ENCODE results near the gene AKR7A2.
A peak's percentile ranks its signal among the peaks of the same experiment; 100 is the strongest.
"Not testable (repeated sequence)": the region's sequence is repeated elsewhere in the genome, so short reads cannot be mapped to it uniquely, and the experiment has no call there.

Gene AKR7A2

DNA sequence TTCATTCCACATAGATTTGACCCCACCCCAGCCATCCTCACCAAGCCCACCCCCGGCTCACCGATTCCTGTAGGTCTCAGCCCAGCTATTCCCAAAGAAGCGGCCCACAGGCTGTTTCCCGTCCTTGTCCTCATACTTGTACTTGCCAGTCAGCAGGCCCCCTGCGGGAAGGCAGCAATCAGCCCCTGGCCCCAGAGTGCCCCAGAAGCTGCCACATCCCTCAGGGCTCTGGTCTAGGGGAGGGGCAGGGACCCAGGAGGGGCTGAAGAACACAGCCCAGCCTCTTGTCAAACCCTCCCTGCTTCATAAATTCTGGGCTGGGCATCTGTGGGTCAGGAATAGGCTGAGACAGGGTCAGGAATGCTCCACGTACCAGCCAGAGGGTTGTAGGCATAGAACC lies 5.0 kb downstream of the AKR7A2 start:
- no peak for DNase-seq (ENCODE audit: low spot score)

DNA sequence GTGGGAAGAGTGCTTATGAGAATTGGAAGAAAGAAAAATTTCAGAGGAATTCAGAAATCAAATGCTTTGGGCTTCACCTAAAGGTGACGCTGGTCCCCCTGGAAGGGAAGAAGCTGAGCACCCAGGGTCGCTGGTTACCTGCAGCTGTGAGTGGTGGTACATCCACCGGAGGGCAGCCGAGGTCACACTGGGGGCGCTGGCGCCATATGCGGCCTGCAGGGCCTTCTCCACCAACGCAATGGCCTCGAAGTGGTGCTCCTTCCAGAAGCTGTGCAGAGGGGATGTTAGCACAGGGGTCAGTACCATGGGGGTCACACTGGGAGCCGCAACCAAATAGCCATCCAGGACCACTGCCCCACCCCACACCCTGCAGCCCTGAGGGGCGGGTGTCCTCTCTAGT lies 6.1 kb downstream of the AKR7A2 start:
- no peak for DNase-seq (ENCODE audit: low spot score)

DNA sequence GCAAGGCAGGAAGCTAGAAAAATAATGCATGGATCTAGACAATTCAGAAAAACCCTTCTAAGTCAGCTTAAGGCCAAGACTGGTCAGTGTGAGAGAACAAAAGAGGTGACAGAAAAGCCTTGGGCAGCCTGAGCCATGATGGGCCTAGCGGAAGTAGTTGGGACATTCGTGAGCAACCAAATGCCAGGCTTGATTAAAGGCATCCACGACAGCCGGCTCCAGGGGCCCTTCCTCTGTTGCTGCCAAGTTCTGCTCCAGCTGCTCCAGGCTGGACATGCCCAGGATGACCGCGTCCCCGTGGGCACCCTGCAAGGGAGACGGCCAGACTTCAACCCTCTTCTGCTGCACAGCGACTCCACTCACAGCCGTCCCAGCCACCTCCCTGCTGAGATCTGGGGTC lies 7.9 kb downstream of the AKR7A2 start:
- not testable (repeated sequence) for DNase-seq (ENCODE audit: low spot score)

DNA sequence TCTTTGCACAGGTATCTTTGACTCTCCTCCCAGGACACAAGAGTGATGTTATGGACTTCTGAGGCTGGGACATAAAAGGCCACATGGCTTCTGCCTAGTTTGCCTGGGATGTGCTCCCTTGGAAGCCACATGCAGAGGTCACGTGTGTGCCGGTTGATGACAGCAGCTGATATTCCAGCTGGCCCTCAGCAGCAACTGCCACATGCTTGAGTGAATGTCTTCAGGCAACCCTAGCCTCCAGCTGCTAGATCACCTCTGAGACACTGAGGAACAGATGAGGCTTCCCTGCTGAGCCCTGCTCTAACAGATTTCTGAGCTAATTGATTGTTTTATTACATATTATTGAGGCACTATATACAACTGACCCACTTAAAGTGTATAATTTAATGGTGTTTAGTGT lies 11.7 kb downstream of the AKR7A2 start:
- DNase-seq (ENCODE audit: low spot score) = no peak

DNA sequence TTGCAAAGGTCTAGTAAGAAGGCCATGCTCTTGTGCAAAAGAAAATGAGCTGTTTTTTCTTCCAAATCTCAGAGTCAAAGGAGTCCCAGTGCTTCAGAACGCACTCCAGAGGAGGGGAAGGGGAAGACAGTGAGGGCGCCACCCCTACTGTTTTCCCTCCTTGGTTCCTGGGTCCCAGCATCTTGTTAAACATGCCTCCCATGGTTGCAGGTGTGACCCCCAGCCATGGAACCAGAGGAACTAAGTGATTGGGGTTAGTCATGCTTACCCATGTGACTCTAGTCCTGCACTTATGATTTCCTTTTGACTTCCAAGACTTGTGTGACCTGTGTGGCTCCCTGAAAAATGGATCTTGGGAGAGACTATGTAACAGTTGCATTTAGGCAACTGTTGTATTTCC lies 17.3 kb downstream of the AKR7A2 start:
- DNase-seq (ENCODE audit: low spot score) = no peak

DNA sequence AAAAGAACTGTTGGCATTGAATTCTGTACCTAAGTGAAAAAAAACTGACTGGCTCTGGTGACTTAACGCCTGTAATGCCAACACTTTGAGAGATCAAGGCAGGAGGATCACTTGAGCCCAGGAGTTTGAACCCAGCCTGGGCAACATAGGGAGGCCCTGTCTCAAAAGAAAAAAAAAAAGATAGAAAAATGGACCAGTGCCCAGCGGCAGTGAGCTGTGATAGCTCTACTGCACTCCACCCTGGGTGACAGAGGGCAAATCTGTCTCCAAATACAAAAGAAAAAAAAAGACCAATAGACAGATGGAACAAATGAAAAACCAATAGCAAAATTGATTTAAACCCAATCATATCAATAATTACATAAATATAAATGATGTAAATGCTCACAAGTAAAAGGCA lies 22.7 kb downstream of the AKR7A2 start:
- no peak for DNase-seq (ENCODE audit: low spot score)

DNA sequence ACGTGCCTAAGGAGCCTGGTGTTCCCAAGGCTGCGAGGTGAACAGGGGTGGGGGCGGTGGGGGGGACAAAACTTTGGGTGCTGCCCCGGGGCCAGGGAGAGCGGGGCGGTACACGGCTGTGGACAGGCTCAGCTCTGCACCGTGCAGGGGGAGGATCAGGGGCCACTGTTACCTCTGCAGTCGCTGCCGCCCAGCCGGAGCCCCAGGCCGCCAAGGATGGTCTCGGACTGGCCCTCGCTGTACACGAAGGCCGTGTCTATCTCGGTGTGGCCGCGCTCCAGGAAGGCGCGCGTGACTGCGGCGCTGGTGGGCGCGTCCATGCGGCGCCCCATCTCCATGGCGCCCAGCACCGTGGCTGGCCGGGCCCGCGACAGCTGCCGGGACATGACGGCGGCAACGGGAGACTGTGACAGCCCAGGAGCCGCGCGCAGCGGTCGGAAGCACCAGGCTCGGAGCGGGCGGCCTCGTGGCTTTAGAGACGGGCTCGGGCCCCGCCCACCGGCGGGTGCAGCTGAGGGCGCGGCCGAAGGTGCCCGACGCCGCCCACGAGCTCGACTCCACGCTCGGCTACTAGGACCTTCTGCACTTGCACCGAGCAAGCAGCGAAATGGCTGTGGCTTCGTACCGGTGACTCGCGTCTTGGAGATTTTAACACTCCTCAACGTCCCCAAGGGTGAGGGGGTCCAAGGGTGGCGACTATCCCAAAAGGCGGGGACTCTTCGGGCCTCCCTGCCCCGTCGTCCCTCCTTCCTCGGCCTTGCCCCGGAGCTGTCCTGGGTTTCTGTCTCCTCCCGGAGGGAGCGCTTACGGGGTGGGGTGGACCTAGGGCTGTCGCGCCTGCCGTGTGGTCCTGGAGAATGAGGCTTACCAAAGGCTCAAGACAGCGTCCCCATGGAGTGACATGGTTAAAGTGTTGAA lies 23.4 kb downstream of the AKR7A2 start, which contains the start of gene AKR7A3:
Gene AKR7A3 (minus strand): TSS at position 447 of the 918 bp plus-strand sequence. CDS start 61 bp downstream, at position 386.
- DNase-seq (ENCODE audit: low spot score) = not testable (repeated sequence)

DNA sequence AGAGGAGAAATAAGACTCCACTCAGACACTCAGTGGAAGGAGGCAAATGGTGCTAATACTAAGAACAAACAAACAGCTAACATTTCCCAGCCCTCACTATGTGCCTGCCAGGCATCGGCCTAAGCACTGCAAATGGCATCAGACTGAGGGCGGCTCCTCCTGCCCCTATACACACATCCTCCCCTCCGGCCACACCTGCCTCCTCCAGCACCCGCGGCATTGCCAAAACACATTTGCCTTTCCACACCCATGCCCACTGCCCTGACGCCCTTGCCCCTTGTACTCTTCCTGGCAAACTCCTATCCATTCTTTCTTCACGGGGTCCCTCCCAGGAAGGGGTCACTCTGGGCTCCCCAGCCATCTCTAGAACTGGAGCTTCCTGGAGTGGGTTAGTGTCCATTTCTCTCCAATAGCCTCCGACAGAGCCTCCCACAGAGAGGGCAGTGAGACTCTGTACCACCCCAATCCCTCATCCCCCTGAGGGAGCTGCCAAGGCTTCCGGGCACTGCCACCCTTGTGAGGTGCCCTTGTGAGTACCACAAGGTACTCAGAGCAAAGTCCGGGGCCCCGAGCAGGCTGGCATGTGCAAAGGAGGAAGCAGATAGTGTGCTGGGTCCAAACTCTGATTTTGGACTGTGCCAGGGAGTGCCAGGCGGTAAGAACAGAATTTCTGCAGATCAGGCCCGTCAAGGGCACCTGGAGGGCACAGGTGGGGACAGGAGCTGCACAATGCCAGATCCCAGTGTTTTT lies 24.3 kb downstream of the AKR7A2 start:
- DNase-seq (ENCODE audit: low spot score) = no peak

DNA sequence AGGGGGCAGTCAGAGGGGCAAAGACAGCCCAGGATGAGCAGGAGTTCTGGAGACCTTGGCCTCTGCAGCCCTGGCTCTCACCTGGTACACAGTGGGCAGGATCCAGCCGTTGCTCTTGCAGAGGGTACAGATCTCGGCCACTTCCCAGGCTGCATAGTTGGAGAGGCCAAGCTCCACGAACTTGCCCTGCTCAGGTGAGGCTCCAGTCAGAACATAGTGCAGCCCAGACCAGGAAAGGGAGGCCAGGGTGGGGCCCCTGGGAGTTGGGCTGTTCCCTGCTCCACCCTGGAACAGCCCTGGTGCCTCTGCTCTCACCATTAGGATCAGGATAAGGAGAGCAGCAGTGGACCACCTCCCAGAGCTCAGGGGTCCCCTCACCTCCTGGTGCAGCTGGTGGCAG lies 26.1 kb downstream of the AKR7A2 start:
- not testable (repeated sequence) for DNase-seq (ENCODE audit: low spot score)

DNA sequence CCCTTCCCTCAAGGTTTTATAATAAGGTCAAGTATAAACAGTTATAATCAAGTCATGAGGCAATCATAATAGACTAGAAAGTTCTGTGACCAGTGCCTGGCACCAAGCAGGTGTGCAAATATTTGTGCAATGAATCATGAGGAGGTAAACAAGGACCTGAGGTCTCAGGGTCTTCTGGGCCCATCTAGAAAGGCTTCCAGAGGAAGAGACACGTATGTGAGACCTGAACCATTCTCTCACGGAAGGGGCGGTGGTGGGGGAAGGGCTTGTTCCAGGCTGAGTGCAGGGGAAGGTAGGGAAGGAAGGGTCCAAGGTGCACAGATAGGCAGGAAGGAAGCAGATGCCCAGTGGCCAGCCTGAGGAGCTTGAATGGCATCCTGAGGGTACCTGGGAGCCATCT lies 26.6 kb downstream of the AKR7A2 start:
- not testable (repeated sequence) for DNase-seq (ENCODE audit: low spot score)

DNA sequence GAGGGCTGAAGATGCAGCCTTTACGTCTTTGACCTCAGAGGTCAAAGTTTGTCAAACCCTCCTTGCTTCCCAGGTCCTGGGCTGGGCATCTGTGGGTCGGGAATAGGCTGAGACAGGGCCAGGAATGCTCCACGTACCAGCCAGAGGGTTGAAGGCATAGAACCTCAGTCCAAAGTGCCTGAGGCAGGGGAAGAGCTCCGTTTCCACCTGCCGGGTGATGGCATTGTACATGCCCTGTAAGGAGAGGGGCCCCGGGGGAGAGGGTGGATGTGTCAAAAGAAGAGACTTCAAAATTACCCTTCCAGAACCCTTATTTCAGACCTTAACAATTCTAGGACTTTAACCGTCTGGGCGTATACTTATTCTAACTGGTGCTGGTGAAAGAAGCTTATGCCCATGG lies 27.1 kb downstream of the AKR7A2 start:
- no peak for DNase-seq (ENCODE audit: low spot score)

DNA sequence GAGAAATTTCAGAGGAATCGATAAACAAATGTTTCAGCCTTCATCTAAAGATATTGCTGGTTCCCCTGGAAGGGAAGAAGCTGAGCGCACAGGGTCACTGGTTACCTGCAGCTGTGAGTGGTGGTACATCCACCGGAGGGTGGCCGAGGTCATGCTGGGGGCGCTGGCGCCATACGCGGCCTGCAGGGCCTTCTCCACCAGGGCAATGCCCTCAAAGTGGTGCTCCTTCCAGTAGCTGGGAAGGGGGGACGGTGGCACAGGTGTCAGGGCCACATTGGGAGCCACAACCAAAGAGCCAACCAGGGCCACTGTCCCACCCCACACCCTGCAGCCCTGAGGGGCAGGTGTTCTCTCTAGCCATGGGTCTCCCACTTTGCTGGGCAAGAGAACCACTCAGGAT lies 28.1 kb downstream of the AKR7A2 start:
- DNase-seq (ENCODE audit: low spot score) = no peak

DNA sequence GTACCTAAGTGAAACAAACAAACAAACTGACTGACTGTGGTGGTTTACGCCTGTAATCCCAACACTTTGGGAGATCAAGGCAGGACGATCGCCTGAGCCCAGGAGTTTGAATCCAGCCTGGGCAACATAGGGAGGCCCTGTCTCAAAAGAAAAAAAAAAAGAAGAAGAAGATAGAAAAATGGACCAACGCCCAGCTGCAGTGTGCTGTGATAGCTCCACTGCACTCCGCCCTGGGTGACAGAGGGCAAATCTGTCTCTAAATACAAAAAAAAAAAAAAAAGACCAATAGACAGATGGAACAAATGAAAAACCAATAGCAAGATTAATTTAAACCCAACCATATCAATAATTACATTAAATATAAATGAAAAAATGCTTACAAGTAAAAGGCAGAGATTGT lies 37.3 kb downstream of the AKR7A2 start:
- DNase-seq (ENCODE audit: low spot score) = no peak

DNA sequence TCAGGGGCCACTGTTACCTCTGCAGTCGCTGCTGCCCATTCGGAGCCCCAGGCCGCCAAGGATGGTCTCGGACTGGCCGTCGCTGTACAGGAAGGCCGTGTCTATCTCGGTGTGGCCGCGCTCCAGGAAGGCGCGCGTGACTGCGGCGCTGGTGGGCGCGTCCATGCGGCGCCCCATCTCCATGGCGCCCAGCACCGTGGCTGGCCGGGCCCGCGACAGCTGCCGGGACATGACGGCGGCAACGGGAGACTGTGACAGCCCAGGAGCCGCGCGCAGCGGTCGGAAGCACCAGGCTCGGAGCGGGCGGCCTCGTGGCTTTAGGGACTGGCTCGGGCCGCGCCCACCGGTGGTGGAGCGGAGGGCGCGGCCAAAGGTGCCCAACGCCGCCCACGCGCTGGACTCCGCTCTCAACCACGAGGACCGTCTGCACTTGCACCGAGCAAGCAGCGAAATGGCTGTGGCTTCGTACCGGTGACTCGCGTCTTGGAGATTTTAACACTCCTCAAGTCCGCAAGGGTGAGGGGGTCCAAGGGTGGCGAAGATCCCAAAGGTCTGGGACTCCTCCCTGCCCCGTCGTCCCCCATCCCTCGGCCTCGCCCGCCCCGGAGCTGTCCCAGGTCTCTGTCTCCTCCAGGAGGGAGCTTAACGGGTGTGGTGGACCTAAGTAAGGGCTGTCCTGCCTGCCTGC lies 38.0 kb downstream of the AKR7A2 start:
- not testable (repeated sequence) for DNase-seq (ENCODE audit: low spot score)

DNA sequence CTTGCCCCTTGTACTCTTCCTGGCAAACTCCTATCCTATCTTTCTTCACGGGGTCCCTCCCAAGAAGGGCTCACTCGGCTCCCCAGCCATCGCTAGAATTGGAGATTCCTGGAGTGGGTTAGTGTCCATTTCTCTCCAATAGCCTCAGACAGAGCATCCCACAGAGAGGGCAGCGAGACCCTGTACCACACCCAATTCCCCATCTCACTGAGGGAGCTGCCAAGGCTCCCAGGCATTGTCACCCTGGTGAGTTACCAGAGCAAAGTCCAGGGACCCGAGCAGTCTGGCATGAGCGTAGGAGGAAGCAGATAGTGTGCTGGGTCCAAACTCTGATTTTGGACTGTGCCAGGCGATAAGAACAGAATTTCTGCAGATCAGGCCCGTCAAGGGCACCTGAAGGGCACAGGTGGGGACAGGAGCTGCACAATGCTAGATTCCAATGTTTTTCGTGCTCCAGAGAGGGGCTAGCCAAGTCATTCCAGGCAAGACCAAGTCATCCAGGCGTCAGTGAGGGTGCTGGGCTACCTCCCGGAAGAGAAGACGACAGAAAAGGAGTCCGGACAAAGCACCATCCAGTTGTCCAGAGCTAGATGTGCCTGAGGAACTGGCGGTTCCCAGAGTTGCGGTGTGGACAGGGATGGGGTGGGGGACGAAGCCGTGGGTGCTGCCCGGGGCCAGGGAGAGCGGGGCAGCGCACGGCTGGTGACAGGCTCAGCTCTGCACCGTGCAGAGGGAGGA lies 38.7 kb downstream of the AKR7A2 start:
- no peak for DNase-seq (ENCODE audit: low spot score)

DNA sequence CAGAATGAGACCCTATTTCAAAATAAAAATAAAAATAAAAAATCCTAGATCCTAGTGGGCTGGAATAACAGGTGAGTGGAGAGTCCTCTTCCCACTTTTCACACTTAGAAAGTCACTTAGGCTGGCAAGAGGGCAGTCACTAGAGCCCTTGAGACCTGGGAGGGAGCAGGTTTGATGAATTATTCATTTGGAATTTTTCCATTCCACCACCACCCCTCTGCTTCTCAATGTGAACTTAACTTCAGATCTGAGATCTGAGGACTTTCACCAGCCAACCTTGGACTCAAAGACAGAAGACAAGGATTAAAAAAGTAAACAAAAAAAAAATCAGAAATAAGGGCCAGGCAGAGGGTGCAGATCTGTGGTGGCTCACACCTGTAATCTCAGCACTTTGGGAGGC lies 39.9 kb downstream of the AKR7A2 start:
- no peak for DNase-seq (ENCODE audit: low spot score)

DNA sequence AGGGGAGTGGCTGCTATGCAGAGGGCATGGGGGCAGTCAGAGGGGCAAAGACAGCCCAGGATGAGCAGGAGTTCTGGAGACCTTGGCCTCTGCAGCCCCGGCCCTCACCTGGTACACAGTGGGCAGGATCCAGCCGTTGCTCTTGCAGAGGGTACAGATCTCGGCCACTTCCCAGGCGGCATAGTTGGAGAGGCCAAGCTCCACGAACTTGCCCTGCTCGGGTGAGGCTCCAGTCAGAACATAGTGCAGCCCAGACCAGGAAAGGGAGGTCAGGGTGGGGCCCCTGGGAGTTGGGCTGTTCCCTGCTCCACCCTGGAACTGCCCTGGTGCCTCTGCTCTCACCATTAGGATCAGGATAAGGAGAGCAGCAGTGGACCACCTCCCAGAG lies 41.6 kb downstream of the AKR7A2 start:
- not testable (repeated sequence) for DNase-seq (ENCODE audit: low spot score)

DNA sequence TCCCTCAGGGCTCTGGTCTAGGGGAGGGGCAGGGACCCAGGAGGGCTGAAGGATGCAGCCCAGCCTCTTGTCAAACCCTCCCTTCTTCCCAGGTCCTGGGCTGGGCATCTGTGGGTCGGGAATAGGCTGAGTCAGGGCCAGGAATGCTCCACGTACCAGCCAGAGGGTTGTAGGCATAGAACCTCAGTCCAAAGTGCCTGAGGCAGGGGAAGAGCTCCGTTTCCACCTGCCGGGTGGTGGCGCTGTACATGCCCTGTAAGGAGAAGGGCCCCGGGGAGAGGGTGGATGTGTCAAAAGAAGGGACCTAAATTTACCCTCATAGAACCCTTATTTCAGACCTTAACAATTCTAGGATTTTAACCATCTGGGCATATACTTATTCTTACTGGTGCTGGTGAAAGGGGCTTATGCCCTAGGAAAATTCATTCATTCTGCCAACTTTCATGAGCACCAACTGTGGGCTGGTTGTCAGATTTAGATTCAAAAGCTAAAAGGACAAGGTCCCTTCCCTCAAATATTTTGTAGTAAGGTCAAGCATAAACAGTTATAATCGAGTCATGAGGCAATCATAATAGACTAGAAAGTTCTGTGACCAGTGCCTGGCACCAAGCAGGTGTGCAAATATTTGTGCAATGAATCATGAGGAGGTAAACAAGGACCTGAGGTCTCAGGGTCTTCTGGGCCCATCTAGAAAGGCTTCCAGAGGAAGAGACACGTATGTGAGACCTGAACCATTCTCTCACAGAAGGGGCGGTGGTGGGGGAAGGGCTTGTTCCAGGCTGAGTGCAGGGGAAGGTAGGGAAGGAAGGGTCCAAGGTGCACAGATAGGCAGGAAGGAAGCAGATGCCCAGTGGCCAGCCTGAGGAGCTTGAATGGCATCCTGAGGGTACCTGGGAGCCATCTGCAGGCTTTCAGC lies 42.3 kb downstream of the AKR7A2 start:
- peak; percentile 44 for DNase-seq (ENCODE audit: low spot score)

DNA sequence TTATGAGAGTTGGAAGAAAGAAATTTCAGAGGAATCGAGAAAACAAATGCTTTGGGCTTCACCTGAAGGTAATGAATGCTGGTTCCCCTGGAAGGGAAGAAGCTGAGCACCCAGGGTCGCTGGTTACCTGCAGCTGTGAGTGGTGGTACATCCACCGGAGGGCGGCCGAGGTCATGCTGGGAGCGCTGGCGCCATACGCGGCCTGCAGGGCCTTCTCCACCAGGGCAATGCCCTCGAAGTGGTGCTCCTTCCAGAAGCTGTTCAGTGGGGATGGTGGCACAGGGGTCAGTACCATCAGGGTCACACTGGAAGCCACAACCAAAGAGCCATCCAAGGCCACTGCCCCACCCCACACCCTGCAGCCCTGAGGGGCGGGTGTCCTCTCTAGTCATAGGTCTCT lies 43.5 kb downstream of the AKR7A2 start:
- no peak for DNase-seq (ENCODE audit: low spot score)

DNA sequence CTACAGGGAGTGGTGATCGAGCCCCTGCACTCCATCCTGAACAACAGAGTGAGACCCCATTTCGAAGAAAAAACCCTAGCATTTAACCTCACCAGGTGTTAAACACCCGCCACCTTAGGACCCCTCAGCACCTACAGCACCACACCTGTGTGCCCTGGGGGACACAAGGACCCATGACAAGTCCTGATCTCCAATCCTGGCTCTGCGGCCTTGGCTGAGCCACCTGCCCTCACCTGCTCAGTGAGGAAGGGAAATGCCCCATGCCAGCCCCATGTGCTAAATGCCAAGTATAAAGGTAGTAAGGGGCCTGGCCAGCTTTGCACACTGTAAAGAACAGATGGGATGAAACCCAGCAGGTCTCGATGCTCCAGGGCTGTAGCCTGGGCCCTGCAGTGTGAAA lies 49.2 kb downstream of the AKR7A2 start:
- DNase-seq (ENCODE audit: low spot score) = no peak

DNA sequence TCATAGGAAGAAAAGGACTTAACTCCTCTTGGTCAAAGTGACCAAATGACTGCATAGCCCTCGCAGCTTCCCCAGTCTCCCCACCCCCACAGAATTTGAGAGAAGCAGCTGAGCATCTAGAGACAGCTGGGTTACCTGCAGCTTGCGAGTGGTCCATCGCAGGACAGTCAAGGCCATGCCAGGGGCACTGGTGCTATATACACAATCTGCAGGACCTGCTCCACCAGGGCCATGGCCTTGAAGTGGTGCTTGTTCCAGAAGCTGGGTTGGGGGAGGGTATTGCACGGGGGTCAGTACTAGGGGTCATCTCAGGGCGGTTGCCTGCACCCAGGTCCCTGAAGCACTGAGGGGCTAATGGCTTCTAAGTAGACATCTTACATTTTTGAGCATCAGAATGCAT lies 49.9 kb downstream of the AKR7A2 start:
- no peak for DNase-seq (ENCODE audit: low spot score)

All from HuH-7 (cell line).